SK-N-SH (cell line): ENCODE data around the gene RBM19. TPM values are rescaled to one million over a fixed set of nuclear protein-coding genes. Genes with fewer than 3 reads are reported as not detected.
A peak's percentile ranks its signal among the peaks of the same experiment; 100 is the strongest.

Experiments used
- CTCF ChIA-PET: fragments of 300-600, 350-600 bp; formaldehyde crosslinking; extraction: SDS; loops from one replicate; lab custom pipeline; 2021; lab: Yijun Ruan, JAX
- POLR2A ChIA-PET: fragments of 350-600 bp; sonication (Branson Sonifier 250); formaldehyde crosslinking; extraction: SDS; loops from one replicate; lab custom pipeline; 2020; ENCODE audit warnings: antibody characterized with exemption, inconsistent platforms; lab: Yijun Ruan, JAX
- DNase-seq: peaks from one replicate; pipeline ENCODE4 v3.0.0; 2012
- H2AFZ ChIP-seq: fragments of 200-600 bp; sonication (generic); 2 replicates; pipeline ENCODE4 v1.8.1; 2016; ENCODE audit warnings: antibody characterized with exemption, mild to moderate bottlenecking, low read depth
- H3F3A ChIP-seq: fragments of 200-600 bp; sonication (generic); replicated peaks from 2 replicates; pipeline ENCODE3; 2016; ENCODE audit warnings: antibody characterized with exemption, mild to moderate bottlenecking; ENCODE audit not compliant: insufficient read depth
- H3K27ac ChIP-seq, 2 experiments: fragments of 200-500 bp in 1 of 2; fragments of 200-600 bp in 1 of 2; sonication (Bioruptor generic) in 1 of 2; sonication (generic), shearing (Covaris generic) in 1 of 2; 2 replicates each; pipeline versions ENCODE4 v1.5.1 to v1.6.1; 2014 to 2016; ENCODE audit warnings: low read depth in 2 of 2, inconsistent platforms in 1 of 2, low read length in 1 of 2, mild to moderate bottlenecking in 1 of 2, mixed read lengths in 1 of 2
- H3K27me3 ChIP-seq: fragments of 200-600 bp; sonication (generic), shearing (Covaris generic); 2 replicates; pipeline ENCODE4 v1.6.1; 2016; ENCODE audit warnings: mixed run types; ENCODE audit not compliant: insufficient read depth
- H3K36me3 ChIP-seq, 2 experiments: fragments of 200-500 bp in 1 of 2; fragments of 200-600 bp in 1 of 2; sonication (Bioruptor generic) in 1 of 2; sonication (generic) in 1 of 2; replicated peaks in 1 of 2; 2 replicates each; pipeline versions ENCODE3 to v1.5.1; 2014 to 2016; ENCODE audit warnings: low read length in 1 of 2, mild to moderate bottlenecking in 1 of 2; ENCODE audit not compliant: insufficient read depth in 2 of 2, control insufficient read depth in 1 of 2
- H3K4me1 ChIP-seq, 2 experiments: fragments of 200-500 bp in 1 of 2; fragments of 200-600 bp in 1 of 2; sonication (Bioruptor generic) in 1 of 2; sonication (generic), shearing (Covaris generic) in 1 of 2; 2 replicates each; pipeline versions ENCODE4 v1.5.1 to v1.6.1; 2014 to 2016; ENCODE audit warnings: low read depth in 1 of 2, low read length in 1 of 2, mixed run types in 1 of 2; ENCODE audit not compliant: insufficient read depth in 2 of 2, control insufficient read depth in 1 of 2
- H3K4me2 ChIP-seq: fragments of 200-600 bp; sonication (generic), shearing (Covaris generic); 2 replicates; pipeline ENCODE4 v1.6.1; 2017; ENCODE audit warnings: mixed run types
- H3K4me3 ChIP-seq, 2 experiments: fragments of 200-500 bp in 1 of 2; fragments of 200-600 bp in 1 of 2; sonication (Bioruptor generic) in 1 of 2; sonication (generic), shearing (Covaris generic) in 1 of 2; 2 replicates each; pipeline versions ENCODE4 v1.5.1 to v1.8.1; 2014 to 2016; ENCODE audit warnings: low read depth in 2 of 2, inconsistent platforms in 1 of 2, low read length in 1 of 2, mild to moderate bottlenecking in 1 of 2, mixed read lengths in 1 of 2, moderate library complexity in 1 of 2
- H3K79me2 ChIP-seq: fragments of 200-600 bp; sonication (generic); 2 replicates; pipeline ENCODE4 v1.8.1; 2017; ENCODE audit warnings: mild to moderate bottlenecking; ENCODE audit not compliant: insufficient read depth
- H3K9ac ChIP-seq: fragments of 200-600 bp; sonication (generic); 2 replicates; pipeline ENCODE4 v1.6.1; 2017; ENCODE audit warnings: mixed run types
- H3K9me2 ChIP-seq: fragments of 200-600 bp; sonication (generic); 2 replicates; pipeline ENCODE4 v1.6.1; 2017; ENCODE audit warnings: mixed run types
- H3K9me3 ChIP-seq: fragments of 200-600 bp; sonication (generic); 2 replicates; pipeline ENCODE4 v1.6.1; 2017; ENCODE audit warnings: mixed run types, mild to moderate bottlenecking, moderate library complexity
- H4K20me1 ChIP-seq: fragments of 200-600 bp; sonication (generic); 2 replicates; pipeline ENCODE4 v1.6.1; 2017; ENCODE audit warnings: mild to moderate bottlenecking, mixed run types; ENCODE audit not compliant: insufficient read depth
- CTCF ChIP-seq: fragments of 200-600 bp; sonication (generic); IDR thresholded peaks from 2 replicates; pipeline ENCODE4 v1.6.1; 2017; ENCODE audit warnings: antibody characterized with exemption, mild to moderate bottlenecking, moderate library complexity
- ELF1 ChIP-seq: IDR thresholded peaks from 2 replicates; pipeline ENCODE4 v1.4.0; 2012
- EP300 ChIP-seq, 2 experiments: IDR thresholded peaks; 2 replicates each; pipeline versions ENCODE4 v1.4.0 to v1.6.1; 2012; ENCODE audit warnings: borderline replicate concordance in 1 of 2, low read depth in 1 of 2, low read length in 1 of 2
- EZH2phosphoT487 ChIP-seq: fragments of 200-600 bp; sonication (generic); IDR thresholded peaks from 2 replicates; pipeline ENCODE4 v1.6.1; 2017; ENCODE audit warnings: low read depth, mixed run types, mild to moderate bottlenecking, antibody characterized with exemption, moderate library complexity, borderline replicate concordance
- FOXJ3 ChIP-seq: sonication (generic); formaldehyde crosslinking; IDR thresholded peaks from 2 replicates; pipeline ENCODE4 v1.5.1; 2020; ENCODE audit warnings: mild to moderate bottlenecking, missing genetic modification reagents
- FOXM1 ChIP-seq: IDR thresholded peaks from 2 replicates; pipeline ENCODE4 v1.4.0; 2012; ENCODE audit warnings: low read depth, mild to moderate bottlenecking
- GABPA ChIP-seq: IDR thresholded peaks from 2 replicates; pipeline ENCODE4 v1.4.0; 2012; ENCODE audit warnings: low read depth, mild to moderate bottlenecking
- GATA2 ChIP-seq: sonication (generic); formaldehyde crosslinking; IDR thresholded peaks from 2 replicates; pipeline ENCODE4 v1.5.0; 2020; ENCODE audit warnings: mild to moderate bottlenecking, missing genetic modification reagents
- IRF3 ChIP-seq: fragments of 150-350 bp; IDR thresholded peaks from 2 replicates; pipeline ENCODE4 v1.6.1; 2016; ENCODE audit warnings: mild to moderate bottlenecking, low read depth, low read length
- JUND ChIP-seq: IDR thresholded peaks from 2 replicates; pipeline ENCODE4 v1.4.0; 2012
- MAX ChIP-seq: IDR thresholded peaks from 2 replicates; pipeline ENCODE4 v1.4.0; 2012; ENCODE audit warnings: low read depth
- NFIC ChIP-seq: IDR thresholded peaks from 2 replicates; pipeline ENCODE4 v1.4.0; 2012; ENCODE audit warnings: borderline replicate concordance
- NRF1 ChIP-seq: IDR thresholded peaks from 2 replicates; pipeline ENCODE4 v1.6.1; 2012; ENCODE audit warnings: low read depth, mild to moderate bottlenecking, low read length
- PBX3 ChIP-seq: IDR thresholded peaks from 2 replicates; pipeline ENCODE4; 2012
- RAD21 ChIP-seq: IDR thresholded peaks from 2 replicates; pipeline ENCODE4 v1.6.1; 2012; ENCODE audit warnings: mild to moderate bottlenecking, low read length
- RCOR1 ChIP-seq: fragments of 150-350 bp; IDR thresholded peaks from 2 replicates; pipeline ENCODE4 v1.6.1; 2017; ENCODE audit warnings: antibody characterized with exemption, low read length
- REST ChIP-seq: IDR thresholded peaks from 2 replicates; pipeline ENCODE4 v1.6.1; 2012; ENCODE audit warnings: mild to moderate bottlenecking, low read depth, low read length, moderate library complexity
- RFX5 ChIP-seq: IDR thresholded peaks from 2 replicates; pipeline ENCODE4 v1.6.1; 2012; ENCODE audit warnings: mild to moderate bottlenecking, improper control_type of control experiment, low read length
- RXRA ChIP-seq: IDR thresholded peaks from 2 replicates; pipeline ENCODE4 v1.4.0; 2012; ENCODE audit warnings: low read depth, mild to moderate bottlenecking, borderline replicate concordance
- SMC3 ChIP-seq: IDR thresholded peaks from 2 replicates; pipeline ENCODE4 v1.6.1; 2012; ENCODE audit warnings: low read depth, low read length, improper control_type of control experiment
- TAF1 ChIP-seq: IDR thresholded peaks from 2 replicates; pipeline ENCODE4 v1.6.1; 2012; ENCODE audit warnings: low read depth, mild to moderate bottlenecking, low read length, moderate library complexity, borderline replicate concordance
- TCF12 ChIP-seq: IDR thresholded peaks from 2 replicates; pipeline ENCODE4 v1.4.0; 2012
- TEAD4 ChIP-seq: IDR thresholded peaks from 2 replicates; pipeline ENCODE4 v1.4.0; 2012; ENCODE audit warnings: mild to moderate bottlenecking, borderline replicate concordance; ENCODE audit not compliant: insufficient read depth
- USF1 ChIP-seq: IDR thresholded peaks from 2 replicates; pipeline ENCODE4 v1.4.0; 2012; ENCODE audit warnings: low read depth, borderline replicate concordance
- USF2 ChIP-seq: fragments of 150-350 bp; IDR thresholded peaks from 2 replicates; pipeline ENCODE4 v1.6.1; 2017; ENCODE audit warnings: antibody characterized with exemption, low read length, low read depth, borderline replicate concordance
- YY1 ChIP-seq: IDR thresholded peaks from 2 replicates; pipeline ENCODE4 v1.4.0; 2012; ENCODE audit warnings: low read depth, mild to moderate bottlenecking
- WGBS: methylation state at CpG from one replicate; pipeline ENCODE4 v1.1.6; 2017; ENCODE audit warnings: low lambda C conversion rate; 5-methylcytosine and 5-hydroxymethylcytosine counted together
- polyA plus RNA-seq, 3 experiments: library from polyadenylated mRNA; depleted of rRNA; stranded (reverse); fragments of >200 nt; gene quantifications; 2 replicates each; pipeline ENCODE4 v1.2.3, GENCODE V29; 2012

RBM19 gene
- polyA plus RNA-seq, 1 of the 3 experiments (the other 2 are of a cell fraction) = 16.6 TPM

GRCh38 chr12:113912760-113913329 lies 53.3 kb downstream of the RBM19 start:
- no peaks in the 10 kb centered on the region for H3F3A ChIP-seq
- TF ChIP-seq EP300 (IDR thresholded peaks at IDR 0.05; ENCODE audit: borderline replicate concordance in 1 of 2, low read depth in 1 of 2, low read length in 1 of 2) = no peak
- TF ChIP-seq MAX = no peak
- peak; percentile 97 for TF ChIP-seq RAD21
- no peak for TF ChIP-seq TAF1
- TF ChIP-seq YY1 = no peak
- no peak for TF ChIP-seq NFIC
- no peak for TF ChIP-seq USF2
- TF ChIP-seq FOXJ3 (CRISPR knock-in tag) = no peak
- TF ChIP-seq USF1 = no peak
- TF ChIP-seq TEAD4 = no peak
- TF ChIP-seq RFX5 = no peak
- no peak for TF ChIP-seq EZH2phosphoT487
- no peak for TF ChIP-seq NRF1
- TF ChIP-seq RXRA = no peak
- peak; percentile 97 for TF ChIP-seq CTCF
- TF ChIP-seq GABPA = no peak
- TF ChIP-seq GATA2 (CRISPR knock-in tag) = no peak
- TF ChIP-seq JUND = no peak
- TF ChIP-seq IRF3 = no peak
- peak; percentile 89 for TF ChIP-seq SMC3
- no peak for TF ChIP-seq TCF12
- TF ChIP-seq PBX3 = no peak
- no peak for TF ChIP-seq REST
- TF ChIP-seq FOXM1 = no peak
- no peak for TF ChIP-seq ELF1
- no peak for TF ChIP-seq RCOR1
- TF ChIP-seq, all 33 proteins: peak for 3
- no peaks in the 10 kb centered on the region for H3K9me3 ChIP-seq

More at GRCh38 chr12:113912760-113913329, 53.3 kb downstream of the RBM19 start:
- peak; percentile 82 for DNase-seq
- H3K27me3 ChIP-seq = no peaks in the 10 kb centered on the region
- H4K20me1 ChIP-seq = no peaks in the 10 kb centered on the region
- no peak overlapping the region for H3K4me3 ChIP-seq
- 40% methylated on average over 13 of the region's 13 CpGs for WGBS
- H3K9me2 ChIP-seq = no peaks in the 10 kb centered on the region
- no peak overlapping the region for H3K4me2 ChIP-seq
- H3K4me1 ChIP-seq = no peaks in the 10 kb centered on the region
- no peak overlapping the region for H2AFZ ChIP-seq
- H3K27ac ChIP-seq = no peak overlapping the region
- peaks cover 4 to 19% of the 10 kb centered on the region in 2 experiments for H3K36me3 ChIP-seq
- ChIA-PET CTCF (interaction anchor here (0.6 to 6.6 kb wide), 40 partner anchors 10 to 739 kb away, joined by 3 to 39 read pairs (median 4); partner anchors contain the start of genes LHX5 and RBM19), POLR2A (no interaction called here)
- no peak overlapping the region for H3K9ac ChIP-seq
- no peaks in the 10 kb centered on the region for H3K79me2 ChIP-seq
